Hematopoietic multipotent progenitor cell treated with erythropoietin and hydrocortisone succinate and interleukin-3 and kit ligand, for 6 days (in vitro differentiated cells): ENCODE results near the gene FHOD3.

ENCODE experiments used
- DNase-seq: peaks from one replicate; pipeline ENCODE4 v3.0.0-alpha.2; 2015

The FHOD3 gene

GRCh38 chr18:36766836-36767235 lies 469.3 kb downstream of the FHOD3 start:
- DNase-seq: no peak

DNA sequence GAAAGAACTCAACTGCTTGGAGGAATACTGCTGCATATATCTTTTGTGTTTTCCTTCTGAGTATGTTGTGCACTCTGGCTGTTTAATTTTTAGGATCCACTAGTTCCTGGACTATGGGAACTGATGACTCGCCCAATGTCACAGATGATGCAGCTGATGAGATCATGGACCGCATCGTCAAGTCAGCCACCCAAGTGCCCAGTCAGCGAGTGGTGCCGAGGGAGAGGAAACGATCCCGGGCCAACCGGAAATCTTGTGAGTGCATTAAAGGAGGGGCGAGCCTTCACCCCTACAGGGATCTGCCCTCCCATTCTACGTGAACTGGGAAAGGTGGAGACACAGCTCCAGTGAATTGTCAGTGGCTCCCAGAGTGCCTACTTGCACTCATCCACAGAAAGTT lies 471.7 kb downstream of the FHOD3 start:
- DNase-seq: no peak

- peak; percentile 62 for DNase-seq
Measured at GRCh38 chr18:36769611-36770314, 472.2 kb downstream of the FHOD3 start.

DNA sequence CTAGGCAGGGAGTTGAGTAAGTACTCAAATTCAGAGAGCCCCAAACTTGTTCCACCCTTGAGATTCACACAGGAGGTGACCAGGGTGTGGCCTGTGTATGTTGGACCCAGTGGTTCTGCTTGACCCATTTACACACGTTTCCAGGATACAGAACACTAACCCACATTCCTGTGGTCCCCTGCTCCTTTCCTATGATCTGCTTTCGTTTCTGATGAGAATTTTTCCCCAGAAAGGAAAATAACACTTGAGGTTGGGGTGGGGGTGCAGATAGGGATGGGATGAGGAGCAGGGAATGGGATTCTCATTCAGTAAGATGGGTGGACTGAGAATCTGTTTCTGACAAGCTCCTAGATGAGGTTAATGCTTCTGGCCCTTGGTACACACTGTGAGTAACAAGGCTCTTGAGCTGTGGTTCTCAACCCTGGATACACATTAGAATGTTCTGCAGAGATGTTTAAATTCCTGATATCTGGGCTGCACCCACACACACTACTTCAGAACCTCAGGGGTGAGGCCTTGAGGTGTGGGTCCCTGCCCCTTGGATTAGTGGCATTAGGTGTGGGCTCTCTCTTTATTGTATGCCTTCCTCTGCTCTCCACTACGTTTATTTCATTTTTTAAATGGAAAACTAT lies 472.9 kb downstream of the FHOD3 start:
- no peak for DNase-seq

- no peak for DNase-seq
Measured at GRCh38 chr18:36771245-36771644, 473.7 kb downstream of the FHOD3 start.

GRCh38 chr18:36772241-36772723 lies 474.8 kb downstream of the FHOD3 start:
- DNase-seq: no peak

DNA sequence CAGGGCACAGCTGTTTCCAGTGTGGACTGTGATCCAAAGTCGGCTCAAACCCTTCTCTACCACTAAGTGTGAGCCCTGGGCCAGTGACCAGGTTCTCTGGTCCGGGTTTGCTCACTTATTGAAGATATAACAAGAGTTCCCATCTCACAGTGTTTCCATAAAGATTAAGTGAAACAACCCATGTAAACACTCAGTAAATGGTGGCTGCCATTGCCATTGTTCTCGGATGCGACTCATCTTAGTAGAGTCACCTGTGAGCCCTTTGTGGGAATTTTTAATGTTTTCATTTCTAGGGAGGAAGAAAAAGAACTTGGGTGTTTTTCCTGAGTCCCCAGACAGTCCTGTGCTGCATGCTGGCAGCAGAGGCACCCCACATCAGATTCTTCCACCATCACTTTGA lies 477.9 kb downstream of the FHOD3 start:
- DNase-seq: no peak

GRCh38 chr18:36776650-36777049 lies 479.1 kb downstream of the FHOD3 start:
- no peak for DNase-seq

- DNase-seq: no peak
Measured at GRCh38 chr18:36777566-36777965, 480.1 kb downstream of the FHOD3 start.

DNA sequence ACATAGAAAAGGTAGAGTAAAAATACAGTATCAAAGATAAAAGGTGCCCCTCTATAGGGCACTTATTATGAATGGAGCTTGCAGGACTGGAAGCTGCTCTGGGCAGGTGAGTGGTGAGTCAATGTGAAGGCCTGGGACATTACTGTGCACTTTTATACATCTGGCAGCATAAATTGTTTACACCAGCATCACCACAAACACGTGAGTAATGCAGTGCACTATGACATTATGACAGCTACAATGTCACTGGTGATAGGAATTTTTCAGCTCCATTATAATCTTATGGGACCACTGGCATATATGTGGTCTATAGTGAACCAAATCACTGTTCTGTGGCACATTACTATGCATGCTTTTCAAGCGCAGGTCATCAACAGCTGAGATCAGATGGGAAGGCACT lies 483.2 kb downstream of the FHOD3 start:
- no peak for DNase-seq

DNA sequence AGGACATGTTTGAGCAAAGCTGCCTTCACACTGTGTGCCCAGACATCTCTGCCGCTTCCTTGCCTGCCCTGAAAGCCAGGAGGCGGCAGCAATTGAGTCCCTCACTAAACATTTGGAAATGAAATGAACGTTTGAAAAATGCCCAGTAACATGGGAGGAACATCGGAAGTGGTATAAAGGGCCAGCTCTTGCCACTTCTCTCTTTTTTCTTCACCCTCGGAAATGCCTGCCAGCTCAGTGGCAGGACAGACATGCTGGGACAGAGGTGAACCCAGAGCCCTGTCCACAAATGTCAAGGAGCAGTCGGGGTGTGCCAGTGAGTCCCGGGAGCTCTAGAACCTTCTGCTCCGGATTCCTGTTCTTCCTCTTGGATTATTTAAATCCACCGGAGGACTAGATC lies 485.2 kb downstream of the FHOD3 start:
- DNase-seq: no peak

GRCh38 chr18:36783792-36784191 lies 486.3 kb downstream of the FHOD3 start:
- DNase-seq: no peak

DNA sequence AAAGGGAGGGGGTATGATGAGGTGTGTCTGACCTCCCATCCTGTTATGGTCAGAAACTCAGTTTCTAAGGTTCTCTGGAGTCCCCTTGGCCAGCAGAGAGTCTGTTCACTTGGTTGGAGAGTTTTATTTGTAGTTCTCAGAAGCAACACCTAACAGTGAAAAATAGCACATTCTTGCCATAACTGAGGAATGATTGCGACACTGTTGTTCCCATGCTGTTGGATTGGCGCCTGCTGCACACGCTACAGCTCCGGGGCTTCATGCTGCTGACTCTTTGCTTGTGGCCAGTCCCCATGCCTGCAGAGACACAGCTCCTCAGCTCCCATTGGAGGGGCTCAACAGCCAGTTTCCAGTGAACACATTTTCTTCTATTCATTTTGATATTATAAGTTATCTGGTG lies 489.2 kb downstream of the FHOD3 start:
- peak; percentile 18 for DNase-seq

GRCh38 chr18:36792634-36793283 lies 495.2 kb downstream of the FHOD3 start:
- no peak for DNase-seq

DNA sequence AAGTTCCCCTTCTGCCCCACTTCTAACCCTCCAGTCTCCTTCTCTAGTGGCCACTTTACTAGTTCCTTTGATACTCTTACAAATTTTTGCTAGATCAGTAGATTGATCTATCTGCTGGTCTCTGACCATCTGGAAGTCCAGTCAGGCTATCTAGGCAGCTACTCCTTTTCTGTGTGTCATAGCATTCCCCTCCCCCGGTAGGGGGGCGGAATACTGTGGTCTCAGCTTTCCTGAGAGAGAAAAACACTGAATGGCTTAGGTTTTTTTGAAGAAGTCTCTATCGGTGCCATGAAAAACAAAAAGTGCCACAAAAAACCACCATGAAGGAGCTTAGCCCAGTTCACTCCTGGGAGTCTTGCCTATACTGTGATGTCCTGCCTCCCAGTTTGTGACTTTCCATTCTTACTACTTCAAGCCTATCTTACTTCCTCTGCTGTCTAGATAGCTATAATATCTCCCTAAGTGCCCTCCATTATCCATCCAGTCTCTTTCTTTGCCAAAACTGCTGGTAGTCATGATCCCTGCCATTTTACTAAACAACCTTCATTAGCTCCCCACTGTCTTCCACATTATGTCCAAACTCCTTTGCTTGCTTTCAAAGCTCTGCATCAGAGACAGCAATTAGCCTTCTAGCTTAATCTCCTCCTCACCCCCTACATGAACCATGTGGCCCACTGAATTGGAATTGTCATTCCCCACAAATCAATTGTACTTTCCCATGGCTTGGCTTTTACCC lies 501.4 kb downstream of the FHOD3 start:
- DNase-seq: no peak

DNA sequence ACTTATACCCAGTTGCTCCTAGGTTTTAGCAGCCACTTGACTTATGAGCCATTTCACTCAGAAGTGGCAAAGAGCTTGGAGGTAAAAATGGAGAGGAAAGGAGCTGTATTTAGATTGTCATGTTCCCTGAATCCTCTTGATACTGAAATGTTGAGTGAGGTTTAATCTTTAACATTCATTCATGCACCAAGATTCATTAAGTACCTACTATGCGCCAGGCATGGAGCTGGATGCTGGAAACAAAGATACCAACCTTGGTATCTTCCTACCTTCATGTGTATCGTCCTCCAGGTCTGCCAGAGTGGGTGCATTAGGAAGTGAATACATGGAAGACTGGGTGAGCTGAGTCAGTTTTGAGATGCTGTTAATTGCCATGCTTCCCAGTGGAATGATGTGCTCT lies 507.6 kb downstream of the FHOD3 start:
- DNase-seq: no peak

DNA sequence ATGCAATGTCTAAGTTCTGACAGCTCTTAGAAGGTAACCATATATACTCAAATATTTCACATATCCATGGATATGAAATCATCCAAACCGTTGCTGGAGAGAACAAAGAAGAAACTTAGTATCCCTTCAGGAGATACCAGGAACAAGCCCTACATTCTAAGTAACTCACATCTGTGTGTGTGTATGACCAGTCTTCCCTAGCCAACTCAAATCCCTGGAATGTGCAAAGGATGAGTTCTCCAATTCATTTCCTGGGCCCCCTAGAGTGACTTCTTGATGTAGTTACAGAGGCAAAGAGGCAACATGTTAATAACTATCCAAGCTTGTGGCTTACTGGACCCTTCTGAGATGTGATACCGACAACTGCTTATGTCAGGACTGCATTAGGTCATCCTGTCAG lies 511.2 kb downstream of the FHOD3 start:
- DNase-seq: no peak

- peak; percentile 93 for DNase-seq
Measured at GRCh38 chr18:36809590-36810381, 512.3 kb downstream of the FHOD3 start.

DNA sequence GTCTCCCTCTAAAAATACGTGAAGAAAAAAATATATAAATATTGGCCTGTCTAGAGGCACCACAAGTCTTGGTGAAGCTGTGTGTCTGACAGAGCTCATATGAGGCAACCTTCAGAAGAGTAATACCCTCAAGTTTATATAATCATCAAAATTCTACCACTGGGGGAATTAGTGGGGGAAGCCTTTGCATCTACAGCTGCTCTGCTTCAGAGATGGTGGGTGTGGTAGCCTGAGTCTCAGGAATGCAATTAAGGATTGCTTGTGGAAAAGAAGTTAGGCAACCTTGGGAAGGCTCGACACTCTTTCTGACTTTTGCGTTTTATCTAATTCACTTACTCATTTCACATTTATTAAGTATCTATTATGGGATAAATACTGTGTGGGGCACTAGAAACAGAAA lies 513.9 kb downstream of the FHOD3 start:
- DNase-seq: peak; percentile 13

DNA sequence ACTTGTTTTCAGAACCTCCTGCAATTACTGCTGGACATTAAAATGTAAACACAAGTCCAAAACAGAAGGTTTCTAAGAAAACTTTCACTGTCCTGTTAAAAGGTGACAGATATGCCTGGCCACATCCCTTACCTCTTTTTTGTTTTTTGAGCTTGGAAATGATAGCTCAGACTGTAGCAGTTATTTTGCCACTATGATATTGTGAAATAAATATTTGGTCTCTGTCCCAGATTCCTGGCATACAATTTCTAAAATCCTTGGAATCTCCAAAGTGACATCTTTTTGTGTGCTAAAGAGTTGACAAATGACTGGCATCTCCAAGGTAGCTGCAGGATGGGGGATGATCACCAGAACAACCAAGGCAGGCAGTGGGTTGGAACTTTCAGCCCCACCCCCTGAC lies 514.4 kb downstream of the FHOD3 start:
- no peak for DNase-seq

DNA sequence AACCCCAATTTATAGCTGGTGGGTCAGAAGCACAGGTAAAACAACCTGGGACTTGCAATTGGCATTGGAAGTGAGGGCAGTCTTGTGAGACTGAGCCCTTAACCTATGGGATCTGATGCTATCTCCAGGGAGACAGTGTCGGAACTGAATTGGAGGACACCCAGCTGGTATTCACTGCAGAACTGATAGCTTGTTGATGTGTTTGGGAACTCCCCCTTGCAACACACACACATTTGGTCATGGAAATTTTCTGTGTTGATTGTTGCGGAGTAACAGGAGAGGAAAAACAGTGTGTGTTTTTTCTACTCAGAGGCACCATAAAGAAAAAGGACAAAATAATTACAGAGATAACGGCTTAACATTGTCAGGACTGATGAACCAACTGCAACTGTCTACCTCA lies 515.2 kb downstream of the FHOD3 start:
- DNase-seq: peak; percentile 14

GRCh38 chr18:36813101-36813775 lies 515.7 kb downstream of the FHOD3 start:
- DNase-seq: peak; percentile 67
